ENCODE measurements around the gene GLCCI1. TPM values are rescaled to one million over a fixed set of nuclear protein-coding genes. Genes with fewer than 3 reads are reported as not detected.

Gene GLCCI1
- total and polyA plus RNA-seq, 10 of the 15 experiments (the other 5 are each of a cell fraction or from before 2014, with no cell fraction given): 12.6 to 92.0 (median 27.6) TPM

GRCh38 chr7:7934945-7935344, 33.7 kb upstream of the GLCCI1 start (continued):
- TF ChIP-seq FOXK2 (IDR thresholded peaks at IDR 0.05) (no peak), BMI1 (IDR thresholded peaks at IDR 0.05; ENCODE audit: borderline replicate concordance) (no peak), NR2F1 (conservative IDR thresholded peaks at IDR 0.05) (no peak), SUPT20H (IDR thresholded peaks at IDR 0.05; ENCODE audit: borderline replicate concordance, control insufficient read depth, low read depth, low read length) (no peak)
- TF ChIP-seq, protein P1, sequence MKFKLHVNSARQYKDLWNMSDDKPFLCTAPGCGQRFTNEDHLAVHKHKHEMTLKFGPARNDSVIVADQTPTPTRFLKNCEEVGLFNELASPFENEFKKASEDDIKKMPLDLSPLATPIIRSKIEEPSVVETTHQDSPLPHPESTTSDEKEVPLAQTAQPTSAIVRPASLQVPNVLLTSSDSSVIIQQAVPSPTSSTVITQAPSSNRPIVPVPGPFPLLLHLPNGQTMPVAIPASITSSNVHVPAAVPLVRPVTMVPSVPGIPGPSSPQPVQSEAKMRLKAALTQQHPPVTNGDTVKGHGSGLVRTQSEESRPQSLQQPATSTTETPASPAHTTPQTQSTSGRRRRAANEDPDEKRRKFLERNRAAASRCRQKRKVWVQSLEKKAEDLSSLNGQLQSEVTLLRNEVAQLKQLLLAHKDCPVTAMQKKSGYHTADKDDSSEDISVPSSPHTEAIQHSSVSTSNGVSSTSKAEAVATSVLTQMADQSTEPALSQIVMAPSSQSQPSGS (IDR thresholded peaks at IDR 0.05; ENCODE audit: low read length): no peak

- no peak for FAIRE-seq
These were observed 30.1 kb upstream of the GLCCI1 start for GRCh38 chr7:7938471-7938870.

More at GRCh38 chr7:7938471-7938870, 30.1 kb upstream of the GLCCI1 start:
- Histone ChIP-seq H3K4me3 (no peak overlapping the region), H3K79me2 (ENCODE audit: control insufficient read depth, insufficient read depth, low read length) (no peaks in the 10 kb centered on the region), H3K9me3 (replicated peaks; ENCODE audit: control insufficient read depth, insufficient read depth, low read length) (no peaks in the 10 kb centered on the region), H2AFZ (ENCODE audit: control insufficient read depth, low read depth, low read length) (no peak overlapping the region), H3K36me3 (ENCODE audit: control insufficient read depth in 2 of 2, insufficient read depth in 2 of 2, low read length in 1 of 2) (no peaks in the 10 kb centered on the region), H3K4me1 (ENCODE audit: control insufficient read depth, insufficient read depth, low read length) (no peaks in the 10 kb centered on the region), H3K9ac (ENCODE audit: control insufficient read depth, insufficient read depth, low read length) (no peak overlapping the region), H4K20me1 (ENCODE audit: control insufficient read depth, insufficient read depth) (no peaks in the 10 kb centered on the region), H3K27ac (ENCODE audit: control insufficient read depth, insufficient read depth) (no peak overlapping the region), H3K4me2 (ENCODE audit: control insufficient read depth, insufficient read depth) (no peak overlapping the region), H3K27me3 (replicated peaks in 1 of 2; ENCODE audit: control insufficient read depth in 2 of 2, insufficient read depth in 2 of 2, low read length in 1 of 2) (no peaks in the 10 kb centered on the region)
- CTCF ChIA-PET: no interaction called here
- BruUV-seq (replicated peaks): no TSS peak
- POLR2A ChIA-PET: no interaction called here
- RAD21 ChIA-PET (ENCODE audit: unreplicated experiment): no interaction called here
- ATAC-seq (no peak), DNase-seq (ENCODE audit: low read depth, low spot score) (no peak)
- 89% methylated on average over 6 of the region's 6 CpGs for WGBS (ENCODE audit: insufficient coverage, insufficient replicate concordance, low lambda C conversion rate, missing lambda C conversion rate)
- in situ Hi-C loops (cut with MboI) (no loop called here), intact Hi-C loops (cut with micrococcal nuclease; ENCODE audit: unreplicated experiment) (no loop called here)
- SMC1A ChIA-PET (ENCODE audit: uncharacterized antibody, unreplicated experiment): no interaction called here
- no peak for TF ChIP-seq CHD4 (IDR thresholded peaks at IDR 0.05)
- TF ChIP-seq HDAC6 (IDR thresholded peaks at IDR 0.05; ENCODE audit: unreplicated experiment): no peak
- TF ChIP-seq ZNF217 (IDR thresholded peaks at IDR 0.05): no peak
- TF ChIP-seq EZH2 (IDR thresholded peaks at IDR 0.05; ENCODE audit: borderline replicate concordance, control insufficient read depth, low read depth, low read length): no peak
- TF ChIP-seq EGR1 (IDR thresholded peaks at IDR 0.05; ENCODE audit: borderline replicate concordance in 1 of 2, low read depth in 2 of 2, low read length in 2 of 2): no peak
- no peak for TF ChIP-seq STAT3 (IDR thresholded peaks at IDR 0.05; ENCODE audit: low read depth, low read length)
